Parathyroid adenoma (tissue), 2 donors: ENCODE measurements around the gene PSMB7.

Source experiments
- H2AFZ ChIP-seq: fragments of 300-600 bp; sonication (generic); one replicate; pipeline ENCODE4 v1.7.0; 2017; ENCODE audit warnings: antibody characterized with exemption, mild to moderate bottlenecking
- H3K27ac ChIP-seq: fragments of 300-600 bp; sonication (generic); one replicate; pipeline ENCODE4 v1.7.0; 2017
- H3K27me3 ChIP-seq: fragments of 300-600 bp; sonication (generic); one replicate; pipeline ENCODE4 v1.7.0; 2017; ENCODE audit warnings: low read length; ENCODE audit not compliant: control insufficient read depth, insufficient read depth
- H3K36me3 ChIP-seq: fragments of 300-600 bp; sonication (generic); one replicate; pipeline ENCODE4 v1.7.0; 2017; ENCODE audit warnings: low read length; ENCODE audit not compliant: control insufficient read depth, insufficient read depth
- H3K4me1 ChIP-seq: fragments of 300-600 bp; sonication (generic); one replicate; pipeline ENCODE4 v1.7.0; 2017; ENCODE audit warnings: control low read depth
- H3K4me2 ChIP-seq: fragments of 300-600 bp; sonication (generic); one replicate; pipeline ENCODE4 v1.7.0; 2017; ENCODE audit warnings: low read length
- H3K4me3 ChIP-seq: fragments of 300-600 bp; sonication (generic); one replicate; pipeline ENCODE4 v1.7.0; 2017; ENCODE audit warnings: low read depth, low read length
- H3K79me2 ChIP-seq: fragments of 300-600 bp; sonication (generic); one replicate; pipeline ENCODE4 v1.7.0; 2017; ENCODE audit warnings: control low read depth
- H3K9ac ChIP-seq: fragments of 300-600 bp; sonication (generic); one replicate; pipeline ENCODE4 v1.7.0; 2017; ENCODE audit warnings: mild to moderate bottlenecking
- H3K9me3 ChIP-seq: fragments of 300-600 bp; sonication (generic); one replicate; pipeline ENCODE4 v1.7.0; 2017; ENCODE audit warnings: low read length; ENCODE audit not compliant: control insufficient read depth
- TF ChIP-seq, protein P1 (sequence below): fragments of 300-600 bp; sonication (generic); IDR thresholded peaks from one replicate; pipeline ENCODE4 v1.7.0; 2017; ENCODE audit warnings: antibody characterized with exemption, mild to moderate bottlenecking
- donor health status: primary hyperparathyroidism.

PSMB7 gene

DNA sequence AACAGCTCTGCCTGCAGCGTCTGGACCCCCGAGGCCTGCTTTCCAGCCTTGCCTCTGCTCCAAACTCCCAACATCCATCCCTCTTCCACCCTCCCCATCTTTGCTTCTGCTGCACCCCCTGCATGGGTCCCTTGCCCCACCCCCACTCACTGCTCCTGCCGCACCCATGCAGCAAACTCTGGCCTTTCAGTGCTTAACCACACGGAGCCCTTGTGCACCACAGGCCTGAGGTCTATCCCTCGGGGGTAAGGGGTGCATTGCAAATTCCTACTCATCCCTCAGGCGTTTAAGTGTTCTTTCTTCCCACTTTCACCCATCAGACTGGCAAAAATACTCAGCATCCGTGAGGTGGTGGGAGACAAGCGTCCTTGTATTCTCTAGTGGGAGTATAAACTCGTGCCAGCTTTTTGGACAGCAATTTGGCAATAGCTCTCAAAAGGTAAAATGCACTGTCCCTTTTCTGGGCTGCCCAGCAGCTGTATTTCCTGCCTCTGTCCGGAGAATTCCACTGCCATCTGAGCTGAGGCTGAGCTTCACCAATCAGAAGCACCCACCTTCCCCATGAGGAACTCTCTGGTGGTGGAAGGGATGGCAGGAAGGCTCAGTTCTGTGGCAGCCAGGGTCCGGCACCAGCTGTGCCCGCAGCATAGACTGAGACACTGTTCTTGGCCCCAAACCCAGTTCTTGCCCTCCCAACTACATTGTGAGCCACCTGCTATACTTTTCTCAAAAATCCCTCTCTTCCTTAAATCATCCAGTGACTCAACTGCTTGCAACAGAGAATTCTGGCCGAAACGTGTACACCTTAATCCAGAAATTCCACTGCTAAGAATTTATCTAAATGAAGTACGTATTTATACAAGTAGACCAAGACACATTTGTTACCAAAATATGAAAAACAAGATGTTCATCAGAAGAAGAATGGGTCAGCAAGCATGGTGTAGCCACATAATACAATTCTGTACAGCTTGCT is 15.0 kb downstream of the PSMB7 start:
- Histone ChIP-seq H3K9ac (no peak overlapping the region), H3K27ac (no peak overlapping the region), H3K36me3 (no peaks in the 10 kb centered on the region), H3K4me3 (no peak overlapping the region), H3K4me1 (no peaks in the 10 kb centered on the region), H2AFZ (no peak overlapping the region), H3K79me2 (peaks cover 16% of the 10 kb centered on the region), H3K4me2 (no peak overlapping the region), H3K9me3 (no peaks in the 10 kb centered on the region), H3K27me3 (no peaks in the 10 kb centered on the region)
- TF ChIP-seq, protein P1, sequence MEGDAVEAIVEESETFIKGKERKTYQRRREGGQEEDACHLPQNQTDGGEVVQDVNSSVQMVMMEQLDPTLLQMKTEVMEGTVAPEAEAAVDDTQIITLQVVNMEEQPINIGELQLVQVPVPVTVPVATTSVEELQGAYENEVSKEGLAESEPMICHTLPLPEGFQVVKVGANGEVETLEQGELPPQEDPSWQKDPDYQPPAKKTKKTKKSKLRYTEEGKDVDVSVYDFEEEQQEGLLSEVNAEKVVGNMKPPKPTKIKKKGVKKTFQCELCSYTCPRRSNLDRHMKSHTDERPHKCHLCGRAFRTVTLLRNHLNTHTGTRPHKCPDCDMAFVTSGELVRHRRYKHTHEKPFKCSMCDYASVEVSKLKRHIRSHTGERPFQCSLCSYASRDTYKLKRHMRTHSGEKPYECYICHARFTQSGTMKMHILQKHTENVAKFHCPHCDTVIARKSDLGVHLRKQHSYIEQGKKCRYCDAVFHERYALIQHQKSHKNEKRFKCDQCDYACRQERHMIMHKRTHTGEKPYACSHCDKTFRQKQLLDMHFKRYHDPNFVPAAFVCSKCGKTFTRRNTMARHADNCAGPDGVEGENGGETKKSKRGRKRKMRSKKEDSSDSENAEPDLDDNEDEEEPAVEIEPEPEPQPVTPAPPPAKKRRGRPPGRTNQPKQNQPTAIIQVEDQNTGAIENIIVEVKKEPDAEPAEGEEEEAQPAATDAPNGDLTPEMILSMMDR = no peak

DNA sequence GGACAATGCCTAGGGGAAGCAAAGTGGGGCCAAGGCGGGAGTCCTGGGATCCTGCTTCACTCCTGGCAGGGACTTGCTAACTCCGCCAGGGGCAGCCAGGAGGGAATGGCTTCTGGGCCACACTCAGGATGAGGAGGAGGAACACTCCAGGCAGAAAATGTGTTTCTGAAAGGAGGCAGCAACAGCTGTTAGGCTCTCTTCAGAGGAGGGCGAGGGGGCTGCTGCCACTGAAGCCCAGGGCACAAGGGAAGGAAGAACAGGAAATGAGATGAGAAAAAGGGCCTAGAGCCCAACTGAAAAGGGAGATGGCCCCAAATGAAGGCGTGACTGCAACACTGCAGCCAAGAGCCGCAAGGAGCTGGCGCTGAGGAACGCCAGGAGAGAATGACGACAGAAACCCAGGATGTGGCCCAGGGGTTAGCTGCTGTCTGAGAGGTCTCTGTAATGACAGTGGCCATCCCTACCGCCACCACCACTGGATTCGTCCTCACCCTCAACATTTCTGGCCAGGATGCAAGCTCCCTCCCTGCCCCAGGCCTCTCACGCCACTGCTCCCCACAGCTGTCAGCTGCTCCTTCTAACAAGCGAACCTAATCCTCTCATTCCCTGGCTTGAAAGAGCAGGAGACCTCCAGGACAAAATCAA is 15.8 kb downstream of the PSMB7 start:
- no peaks in the 10 kb centered on the region for H3K27me3 ChIP-seq
- H3K9me3 ChIP-seq = no peaks in the 10 kb centered on the region
- H3K79me2 ChIP-seq = peaks cover 15% of the 10 kb centered on the region
- H3K36me3 ChIP-seq = no peaks in the 10 kb centered on the region
- no peak overlapping the region for H3K27ac ChIP-seq
- no peaks in the 10 kb centered on the region for H3K4me1 ChIP-seq
- no peak overlapping the region for H3K4me2 ChIP-seq
- H3K4me3 ChIP-seq = no peak overlapping the region
- TF ChIP-seq, protein P1 = no peak
- H2AFZ ChIP-seq = no peak overlapping the region
- no peak overlapping the region for H3K9ac ChIP-seq

DNA sequence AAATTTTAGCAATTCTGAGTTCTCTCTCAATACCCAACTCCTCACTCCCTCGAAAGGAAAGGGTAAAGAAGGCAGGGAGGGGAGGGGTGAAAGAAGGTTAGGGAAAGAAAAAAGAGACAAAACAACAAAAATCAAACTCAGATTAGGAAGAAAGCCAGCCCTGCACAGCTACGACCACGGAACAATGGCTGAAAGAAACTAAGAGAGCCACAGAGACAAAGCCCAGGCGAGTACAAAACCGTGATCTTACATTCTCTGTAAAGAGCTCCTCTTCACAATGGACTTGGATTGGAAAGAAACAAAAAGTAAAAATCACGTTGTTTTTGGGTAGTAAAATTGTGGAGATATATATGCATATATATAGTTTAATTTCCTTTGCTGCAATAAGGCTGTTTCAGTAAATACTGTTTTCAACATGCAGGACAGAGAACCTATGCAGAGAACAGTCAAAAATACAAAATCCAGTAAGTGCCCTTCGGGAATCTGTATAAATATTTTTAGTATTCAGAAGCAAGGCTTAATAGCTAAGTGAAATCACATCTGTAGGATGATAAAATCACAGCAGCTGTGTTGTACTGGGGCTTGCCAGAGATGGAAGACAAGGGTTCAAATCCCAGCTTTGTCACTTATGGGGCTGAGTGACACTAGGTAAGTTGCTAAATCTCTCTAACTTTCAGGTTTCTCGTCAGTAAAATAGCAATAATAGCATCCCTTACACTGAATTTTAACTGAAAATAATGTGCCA is 16.9 kb downstream of the PSMB7 start:
- Histone ChIP-seq H3K27ac (no peak overlapping the region), H3K4me2 (no peak overlapping the region), H3K27me3 (no peaks in the 10 kb centered on the region), H3K4me1 (no peaks in the 10 kb centered on the region), H3K79me2 (peaks cover 11% of the 10 kb centered on the region), H3K4me3 (no peak overlapping the region), H2AFZ (no peak overlapping the region), H3K9me3 (no peaks in the 10 kb centered on the region), H3K36me3 (no peaks in the 10 kb centered on the region), H3K9ac (no peak overlapping the region)
- TF ChIP-seq, protein P1 = no peak

DNA sequence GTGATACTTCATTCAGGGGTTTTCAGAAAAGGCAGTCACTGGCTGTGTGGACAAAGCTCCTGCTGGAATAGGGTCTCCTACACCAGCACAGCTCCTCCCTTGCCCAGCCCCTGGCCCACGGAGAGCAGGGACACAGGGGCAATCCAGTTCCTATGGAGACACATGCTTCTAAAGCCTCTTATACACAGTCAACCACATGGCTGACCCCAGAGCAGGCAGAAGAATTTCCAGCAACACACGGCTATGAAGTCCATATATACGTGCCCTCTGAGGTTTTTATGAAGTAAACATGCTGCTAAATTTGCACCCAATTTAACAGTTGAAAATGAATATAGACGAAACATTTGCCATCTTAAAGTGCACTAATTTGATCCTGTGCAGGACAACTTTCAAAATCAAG is 19.4 kb downstream of the PSMB7 start:
- H3K36me3 ChIP-seq = no peaks in the 10 kb centered on the region
- no peak overlapping the region for H3K4me3 ChIP-seq
- H3K4me2 ChIP-seq = no peak overlapping the region
- TF ChIP-seq, protein P1 = no peak
- H3K9me3 ChIP-seq = no peaks in the 10 kb centered on the region
- H2AFZ ChIP-seq = no peak overlapping the region
- H3K27me3 ChIP-seq = no peaks in the 10 kb centered on the region
- H3K79me2 ChIP-seq = peaks cover 3% of the 10 kb centered on the region
- no peak overlapping the region for H3K27ac ChIP-seq
- H3K9ac ChIP-seq = no peak overlapping the region
- H3K4me1 ChIP-seq = peaks cover 2% of the 10 kb centered on the region
